Kidney tubule cell (primary cell): ENCODE data around the gene FGFR1OP2.

Experiments
- DNase-seq: peaks from one replicate; pipeline ENCODE4 v3.0.0-alpha.2; 2018; ENCODE audit warnings: low spot score

FGFR1OP2 gene

GRCh38 chr12:27003421-27004381, 65.4 kb downstream of the FGFR1OP2 start:
- no peak for DNase-seq

- DNase-seq, result peak; percentile 28
These were observed 67.2 kb downstream of the FGFR1OP2 start for GRCh38 chr12:27005495-27005894.

- DNase-seq, result no peak
These were observed 68.7 kb downstream of the FGFR1OP2 start for GRCh38 chr12:27006797-27007467.

GRCh38 chr12:27008081-27008480, 69.8 kb downstream of the FGFR1OP2 start:
- no peak for DNase-seq

- peak; percentile 38 for DNase-seq
These were observed 71.6 kb downstream of the FGFR1OP2 start for GRCh38 chr12:27009881-27010301.

- DNase-seq, result no peak
These were observed 74.1 kb downstream of the FGFR1OP2 start for GRCh38 chr12:27012239-27012981.

GRCh38 chr12:27012982-27013255, 74.6 kb downstream of the FGFR1OP2 start:
- peak; percentile 15 for DNase-seq

- DNase-seq, result peak; percentile 54
These were observed 75.4 kb downstream of the FGFR1OP2 start for GRCh38 chr12:27013611-27014084.

- peak; percentile 94 for DNase-seq
These were observed 76.0 kb downstream of the FGFR1OP2 start, which contains the start of gene TM7SF3 for GRCh38 chr12:27014085-27014858. Gene TM7SF3 (minus strand): TSS chr12:27014384. CDS start chr12:27014168, 216 bp downstream.

GRCh38 chr12:27014859-27015729, 76.8 kb downstream of the FGFR1OP2 start:
- no peak for DNase-seq

GRCh38 chr12:27015730-27016076, 77.4 kb downstream of the FGFR1OP2 start:
- peak; percentile 60 for DNase-seq
